Coronary artery (tissue), 2 donors: ENCODE measurements around the gene PLCB2.

ENCODE experiments used
- DNase-seq: peaks from one replicate; pipeline ENCODE4 v3.0.0-alpha.2; 2017; ENCODE audit warnings: low spot score
- H3K27ac ChIP-seq, 2 donors: fragments of 200-600 bp; sonication (generic); one replicate each; pipeline ENCODE4 v1.5.1; 2016 to 2019
- H3K4me3 ChIP-seq: fragments of 200-600 bp; sonication (generic); 2 replicates; pipeline ENCODE4 v1.5.1; 2016; ENCODE audit warnings: mild to moderate bottlenecking, moderate library complexity
- CTCF ChIP-seq: fragments of 200-600 bp; sonication (generic); IDR thresholded peaks from one replicate; pipeline ENCODE4 v1.5.1; 2019; ENCODE audit warnings: antibody characterized with exemption

The PLCB2 gene

GRCh38 chr15:40335938-40336743 is 28.4 kb upstream of the PLCB2 start:
- no peak for TF ChIP-seq CTCF
- DNase-seq, result no peak
- Histone ChIP-seq H3K27ac (peak overlapping the region; percentile 91 to 98), H3K4me3 (peak overlapping the region; percentile 5)

DNA sequence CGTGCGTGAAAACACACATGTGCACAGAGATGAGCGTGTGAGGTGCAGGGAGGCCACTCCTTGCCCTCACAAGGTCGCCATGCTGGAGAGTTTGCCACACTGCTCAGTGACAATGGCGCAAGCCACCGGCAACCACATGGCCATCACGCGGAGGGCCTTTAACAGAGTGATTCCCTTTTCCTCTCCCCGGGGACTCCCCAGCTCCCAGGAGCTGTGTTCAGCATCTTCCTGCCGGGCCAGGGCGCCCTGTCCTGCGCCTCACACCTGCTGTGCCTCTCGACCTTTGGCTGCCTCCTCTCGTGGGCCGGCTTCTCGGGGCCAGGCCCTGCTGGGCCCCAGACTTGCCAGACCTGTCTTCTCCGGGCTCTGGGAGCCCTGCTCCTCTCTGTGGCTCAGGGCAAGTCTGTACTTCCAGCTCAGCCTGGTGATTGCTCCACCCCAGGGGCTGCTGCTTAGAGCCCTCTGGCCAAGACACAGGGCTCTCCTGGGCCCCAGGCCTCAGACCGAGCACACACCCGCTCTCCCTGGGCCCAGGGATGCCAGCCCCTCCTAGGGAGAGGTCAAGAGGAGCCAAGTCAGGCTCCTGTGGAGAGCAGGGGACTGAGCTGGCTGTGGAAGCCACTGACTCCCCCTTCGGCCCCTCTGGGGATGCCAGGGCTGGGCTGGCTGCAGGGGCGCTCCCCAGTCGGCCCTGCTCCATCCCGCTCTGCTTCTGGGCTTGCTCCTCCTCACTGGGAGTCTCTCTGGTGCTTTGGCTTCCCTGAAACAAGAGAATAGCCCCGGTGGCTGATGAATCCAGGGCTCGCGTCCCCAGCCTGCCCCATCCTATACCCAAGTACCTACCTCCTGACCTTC is 27.4 kb upstream of the PLCB2 start:
- TF ChIP-seq CTCF, result no peak
- H3K4me3 ChIP-seq, result no peak overlapping the region
- DNase-seq, result no peak
- H3K27ac ChIP-seq, result peak overlapping the region; percentile 91 to 98

DNA sequence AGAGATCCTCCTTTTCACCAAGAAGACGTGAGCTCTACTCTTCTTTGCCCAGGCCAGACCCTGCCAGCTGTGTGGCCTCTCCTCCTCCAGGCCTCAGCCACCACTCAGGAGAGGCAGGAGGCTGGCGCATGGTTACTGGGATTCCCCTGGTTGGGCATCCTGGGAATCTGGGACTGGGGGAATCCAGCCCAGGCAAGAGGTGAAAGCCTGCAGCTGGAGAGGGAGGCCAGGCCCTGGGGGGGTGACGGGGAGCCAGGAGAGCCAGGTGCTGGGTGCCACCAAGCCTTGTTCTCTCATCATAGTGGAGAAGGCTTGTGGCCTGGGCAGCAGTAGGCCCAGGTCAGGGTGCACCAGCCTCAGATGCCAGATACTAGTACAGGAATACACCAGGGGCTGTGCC is 26.8 kb upstream of the PLCB2 start:
- no peak for DNase-seq
- TF ChIP-seq CTCF, result no peak
- H3K4me3 ChIP-seq, result no peak overlapping the region
- peak overlapping the region; percentile 91 to 98 for H3K27ac ChIP-seq

DNA sequence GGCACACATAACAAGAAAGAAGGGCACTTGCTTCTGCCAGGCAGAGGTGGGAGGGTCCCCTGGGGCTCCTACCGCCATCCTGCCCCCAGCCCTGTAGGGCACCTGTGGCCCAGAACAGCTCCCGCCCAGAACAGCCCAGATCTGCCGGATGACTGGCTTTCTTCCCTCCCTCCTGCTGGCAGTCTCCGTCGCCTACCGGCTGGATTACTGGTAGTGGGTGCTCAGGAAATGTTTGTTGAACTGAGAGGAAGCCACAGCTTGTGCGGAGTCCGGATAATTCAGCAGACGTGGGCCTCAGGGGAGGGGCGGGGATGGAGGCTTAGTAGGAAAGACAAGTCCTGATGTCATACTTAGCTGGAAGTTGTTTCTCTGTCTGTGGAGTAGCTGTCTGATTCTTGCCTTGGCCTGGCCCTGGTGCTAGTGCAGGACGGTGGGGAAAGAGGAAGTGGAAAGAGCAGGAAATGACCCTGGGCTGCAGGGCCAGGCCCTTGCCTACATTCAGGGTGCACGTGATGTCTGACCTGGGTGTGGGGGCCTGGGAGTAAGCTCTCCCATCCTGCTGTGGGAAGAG is 26.3 kb upstream of the PLCB2 start:
- TF ChIP-seq CTCF, result no peak
- Histone ChIP-seq H3K27ac (peak overlapping the region; percentile 91 to 98), H3K4me3 (peak overlapping the region; percentile 40)
- peak; percentile 87 for DNase-seq

DNA sequence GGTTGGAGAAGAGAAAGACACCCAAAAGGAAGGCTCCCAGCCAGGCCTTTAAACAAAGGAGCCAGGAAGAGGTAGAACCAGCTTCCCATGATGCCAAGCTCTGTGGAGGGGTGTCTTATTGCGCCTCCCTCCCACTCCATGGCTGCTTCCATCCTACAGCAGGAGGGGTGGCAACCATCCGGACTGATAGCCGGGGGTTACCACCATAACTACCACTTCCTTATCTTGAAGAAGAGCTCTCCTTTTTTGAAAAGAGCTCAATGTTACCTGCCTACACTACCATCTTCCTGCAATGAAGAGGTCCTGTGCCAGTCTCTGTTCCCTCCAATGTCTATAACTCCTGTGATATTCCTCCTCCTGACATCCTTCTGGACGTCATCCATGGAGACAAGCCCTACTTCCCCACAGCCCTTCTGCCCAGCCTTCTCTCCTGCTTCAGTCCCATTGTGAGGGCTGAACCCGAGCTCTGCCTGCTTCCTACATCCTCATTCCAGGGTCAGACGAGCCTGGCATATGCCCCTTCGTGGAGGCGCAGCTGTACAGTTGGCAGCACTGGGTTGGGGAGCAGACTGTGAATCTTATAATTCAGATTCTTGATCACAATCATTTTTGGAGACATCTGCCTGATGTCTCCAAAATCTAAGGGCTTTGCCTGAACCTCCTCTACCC is 24.5 kb upstream of the PLCB2 start:
- Histone ChIP-seq H3K27ac (peak overlapping the region in 1 of 2 donors; percentile 98), H3K4me3 (no peak overlapping the region)
- DNase-seq, result no peak
- no peak for TF ChIP-seq CTCF

- Histone ChIP-seq H3K27ac (peak overlapping the region; percentile 95 to 98), H3K4me3 (no peak overlapping the region)
- DNase-seq, result no peak
- no peak for TF ChIP-seq CTCF
Measured at GRCh38 chr15:40331637-40332036, 23.9 kb upstream of the PLCB2 start.
